Fibroblast of skin of back (primary cell): ENCODE measurements around the gene SH3TC1.

ENCODE experiments used
- DNase-seq: peaks from one replicate; pipeline ENCODE4 v3.0.0-alpha.2; 2013

Gene SH3TC1

GRCh38 chr4:8164194-8164565, 34.9 kb upstream of the SH3TC1 start:
- DNase-seq = no peak

- DNase-seq = no peak
These were observed 34.4 kb upstream of the SH3TC1 start for GRCh38 chr4:8164687-8165086.

- DNase-seq = no peak
These were observed 33.7 kb upstream of the SH3TC1 start for GRCh38 chr4:8165374-8165896.

- no peak for DNase-seq
These were observed 31.8 kb upstream of the SH3TC1 start for GRCh38 chr4:8167291-8167690.

- DNase-seq = no peak
These were observed 31.3 kb upstream of the SH3TC1 start for GRCh38 chr4:8167815-8168214.

- DNase-seq = no peak
These were observed 30.9 kb upstream of the SH3TC1 start for GRCh38 chr4:8168232-8168631.

GRCh38 chr4:8168832-8169598, 30.1 kb upstream of the SH3TC1 start:
- no peak for DNase-seq

GRCh38 chr4:8169763-8170162, 29.3 kb upstream of the SH3TC1 start:
- DNase-seq = no peak

GRCh38 chr4:8170341-8170740, 28.7 kb upstream of the SH3TC1 start:
- no peak for DNase-seq

- no peak for DNase-seq
These were observed 27.8 kb upstream of the SH3TC1 start for GRCh38 chr4:8171266-8171665.

- DNase-seq = no peak
These were observed 26.8 kb upstream of the SH3TC1 start for GRCh38 chr4:8171984-8172924.

GRCh38 chr4:8173492-8174242, 25.4 kb upstream of the SH3TC1 start:
- DNase-seq = no peak

- DNase-seq = no peak
These were observed 24.1 kb upstream of the SH3TC1 start for GRCh38 chr4:8174970-8175369.

GRCh38 chr4:8175686-8176085, 23.4 kb upstream of the SH3TC1 start:
- no peak for DNase-seq

GRCh38 chr4:8176547-8177399, 22.3 kb upstream of the SH3TC1 start:
- peak; percentile 44 for DNase-seq

GRCh38 chr4:8177552-8177951, 21.5 kb upstream of the SH3TC1 start:
- no peak for DNase-seq

GRCh38 chr4:8177956-8178355, 21.1 kb upstream of the SH3TC1 start:
- no peak for DNase-seq

GRCh38 chr4:8179074-8179473, 20.0 kb upstream of the SH3TC1 start:
- no peak for DNase-seq

- no peak for DNase-seq
These were observed 19.3 kb upstream of the SH3TC1 start for GRCh38 chr4:8179771-8180170.

- no peak for DNase-seq
These were observed 18.6 kb upstream of the SH3TC1 start for GRCh38 chr4:8180310-8181093.

GRCh38 chr4:8181119-8181518, 18.0 kb upstream of the SH3TC1 start:
- no peak for DNase-seq
